Upper lobe of left lung (tissue), 4 donors: ENCODE data around the gene ERCC6L.

Experiments
- EP300 ChIP-seq, 4 donors: sonication (generic); formaldehyde crosslinking; IDR thresholded peaks; one replicate each; pipeline ENCODE4 v1.5.1; 2017; ENCODE audit warnings: antibody characterized with exemption in 4 of 4, control low read depth in 2 of 4
- POLR2A ChIP-seq, 4 donors: fragments of 450-650 bp; IDR thresholded peaks; one replicate each; pipeline ENCODE4 v1.5.1; 2016 to 2017; ENCODE audit warnings: antibody characterized with exemption in 4 of 4, mild to moderate bottlenecking in 2 of 4
- TF ChIP-seq, protein P1 (sequence below), 6 experiments: fragments of 450-650 bp in 4 of 6; fragments of 200-600 bp in 2 of 6; sonication (generic) in 2 of 6; IDR thresholded peaks; one replicate each; pipeline ENCODE4 v1.5.1; 2016 to 2019; ENCODE audit warnings: antibody characterized with exemption in 6 of 6

DNA sequence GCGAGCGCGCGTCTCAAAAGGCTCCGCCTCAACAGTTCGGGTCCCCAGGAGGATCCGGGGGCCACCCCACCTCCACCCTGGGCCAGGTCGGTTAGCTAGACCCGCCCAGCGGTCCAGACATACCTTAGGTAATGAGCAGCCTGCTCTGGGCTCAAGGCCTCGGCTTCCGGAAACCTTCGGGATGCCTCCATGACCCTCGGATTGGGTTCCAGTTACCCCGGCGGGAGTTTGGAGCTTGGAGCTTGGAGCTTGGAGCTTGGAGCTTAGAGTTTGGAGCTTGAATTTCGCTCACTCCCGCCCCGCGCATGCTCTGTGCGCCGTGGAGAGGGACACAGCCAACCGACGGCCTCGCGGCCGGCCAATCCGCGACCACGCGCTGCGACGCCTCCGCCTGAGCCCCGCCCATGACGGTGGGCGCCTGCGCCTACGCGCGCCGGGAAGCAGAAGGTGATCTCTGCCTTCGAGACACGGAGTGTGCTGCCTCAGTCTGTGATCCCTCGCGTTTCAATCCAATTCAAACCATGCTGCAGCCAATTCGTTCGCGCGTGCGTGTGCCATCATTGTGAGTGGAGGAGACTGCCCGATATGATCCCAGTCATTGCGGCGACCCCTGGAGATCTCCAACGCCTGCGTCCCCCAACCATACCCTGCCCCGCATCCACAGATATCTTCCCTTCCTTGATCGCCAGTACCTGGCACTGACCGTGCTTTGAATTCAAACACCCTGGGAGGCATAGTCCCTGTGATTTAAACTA is at the start of gene ERCC6L:
- TF ChIP-seq, protein P1, sequence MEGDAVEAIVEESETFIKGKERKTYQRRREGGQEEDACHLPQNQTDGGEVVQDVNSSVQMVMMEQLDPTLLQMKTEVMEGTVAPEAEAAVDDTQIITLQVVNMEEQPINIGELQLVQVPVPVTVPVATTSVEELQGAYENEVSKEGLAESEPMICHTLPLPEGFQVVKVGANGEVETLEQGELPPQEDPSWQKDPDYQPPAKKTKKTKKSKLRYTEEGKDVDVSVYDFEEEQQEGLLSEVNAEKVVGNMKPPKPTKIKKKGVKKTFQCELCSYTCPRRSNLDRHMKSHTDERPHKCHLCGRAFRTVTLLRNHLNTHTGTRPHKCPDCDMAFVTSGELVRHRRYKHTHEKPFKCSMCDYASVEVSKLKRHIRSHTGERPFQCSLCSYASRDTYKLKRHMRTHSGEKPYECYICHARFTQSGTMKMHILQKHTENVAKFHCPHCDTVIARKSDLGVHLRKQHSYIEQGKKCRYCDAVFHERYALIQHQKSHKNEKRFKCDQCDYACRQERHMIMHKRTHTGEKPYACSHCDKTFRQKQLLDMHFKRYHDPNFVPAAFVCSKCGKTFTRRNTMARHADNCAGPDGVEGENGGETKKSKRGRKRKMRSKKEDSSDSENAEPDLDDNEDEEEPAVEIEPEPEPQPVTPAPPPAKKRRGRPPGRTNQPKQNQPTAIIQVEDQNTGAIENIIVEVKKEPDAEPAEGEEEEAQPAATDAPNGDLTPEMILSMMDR (IDR thresholded peaks at IDR 0.05), result no peak
- peak in 1 of 4 donors; percentile 51 for TF ChIP-seq POLR2A (IDR thresholded peaks at IDR 0.05)
- TF ChIP-seq EP300 (IDR thresholded peaks at IDR 0.05), result no peak
